Stimulated activated CD4-positive, alpha-beta T cell treated with anti-CD3 and anti-CD28 coated beads, Interleukin-1b, Interleukin-23, amount 100 ng/mL, for 24 hours (primary cell): ENCODE measurements around the gene ANKMY1.

Source experiments
- DNase-seq, 4 experiments: peaks; one replicate each; pipeline ENCODE4 v3.0.0-alpha.2; 2020; ENCODE audit warnings: low read depth in 4 of 4, low spot score in 1 of 4

ANKMY1 gene

DNA sequence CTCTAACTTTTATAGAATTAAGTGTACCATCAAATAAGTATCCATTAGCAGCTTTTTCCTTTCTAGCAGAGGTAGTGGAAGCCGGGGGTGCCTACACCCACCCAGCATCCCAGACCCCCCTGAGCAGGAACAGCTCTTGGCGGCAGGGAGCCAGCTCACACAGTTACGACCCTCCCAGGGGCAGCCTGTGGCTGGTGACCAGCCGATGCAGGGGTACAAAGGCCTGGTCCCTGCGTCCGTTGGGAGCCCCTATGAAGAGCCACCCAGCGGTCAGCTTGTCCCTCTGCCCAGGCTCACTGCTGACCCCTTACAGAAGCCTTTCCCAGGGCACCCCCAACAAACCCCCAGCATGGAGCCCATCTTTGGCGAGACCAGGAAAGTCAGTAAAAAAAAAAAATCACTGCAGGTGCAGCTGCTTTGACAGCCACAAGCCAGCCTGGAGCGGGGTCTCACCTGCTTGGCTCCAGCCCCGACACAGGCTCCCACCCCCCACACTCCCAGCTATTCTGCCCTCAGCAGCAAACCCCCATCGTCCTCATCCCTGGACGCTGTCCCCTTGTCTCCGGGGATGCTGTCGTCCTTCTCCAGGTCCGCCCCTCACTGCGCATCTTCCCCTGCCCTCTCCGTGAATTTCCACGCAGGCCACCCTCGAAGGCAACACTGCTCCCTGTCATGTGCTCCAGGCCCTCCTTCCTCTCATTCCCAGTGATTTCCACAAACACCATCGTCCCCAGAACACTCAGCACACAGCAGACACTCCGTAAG, 79.3 kb downstream of the ANKMY1 start:
- DNase-seq = no peak

DNA sequence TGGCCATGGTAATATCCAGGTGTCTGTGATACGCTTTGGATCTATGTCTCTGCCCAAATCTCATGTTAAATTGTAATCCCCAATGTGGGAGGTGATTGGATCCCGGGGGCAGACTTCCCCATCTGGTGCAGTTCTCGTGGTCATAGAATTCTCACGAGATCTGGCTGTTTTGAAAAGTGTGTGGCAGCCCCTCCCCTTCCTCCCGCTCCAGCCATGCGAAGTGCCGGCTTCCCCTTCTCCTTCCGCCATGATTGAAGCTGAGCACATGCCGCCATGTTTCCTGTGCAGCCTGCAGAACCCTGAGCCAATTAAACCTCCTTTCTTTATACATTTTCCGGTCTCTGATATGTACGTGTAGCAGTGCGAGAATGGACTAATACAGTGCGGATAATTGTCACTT, 79.9 kb downstream of the ANKMY1 start:
- no peak for DNase-seq

DNA sequence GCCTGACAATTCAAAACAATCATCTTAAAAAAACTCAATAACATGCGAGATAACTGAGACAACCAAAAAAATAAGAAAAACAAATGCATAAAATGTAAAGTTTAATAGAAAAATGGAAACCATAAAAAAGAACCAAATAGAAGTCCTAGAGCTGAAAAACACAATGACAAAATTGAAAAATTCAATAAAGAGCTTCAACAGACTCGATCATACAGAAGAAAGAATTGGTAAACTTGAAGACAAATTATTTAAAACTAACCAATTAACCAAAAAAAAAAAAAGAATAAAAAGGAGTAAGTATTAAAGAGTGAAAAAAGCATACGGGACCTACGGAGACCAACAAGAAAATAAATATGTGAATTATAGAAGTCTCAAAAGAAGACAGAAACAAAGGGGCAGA, 84.6 kb downstream of the ANKMY1 start:
- no peak for DNase-seq

DNA sequence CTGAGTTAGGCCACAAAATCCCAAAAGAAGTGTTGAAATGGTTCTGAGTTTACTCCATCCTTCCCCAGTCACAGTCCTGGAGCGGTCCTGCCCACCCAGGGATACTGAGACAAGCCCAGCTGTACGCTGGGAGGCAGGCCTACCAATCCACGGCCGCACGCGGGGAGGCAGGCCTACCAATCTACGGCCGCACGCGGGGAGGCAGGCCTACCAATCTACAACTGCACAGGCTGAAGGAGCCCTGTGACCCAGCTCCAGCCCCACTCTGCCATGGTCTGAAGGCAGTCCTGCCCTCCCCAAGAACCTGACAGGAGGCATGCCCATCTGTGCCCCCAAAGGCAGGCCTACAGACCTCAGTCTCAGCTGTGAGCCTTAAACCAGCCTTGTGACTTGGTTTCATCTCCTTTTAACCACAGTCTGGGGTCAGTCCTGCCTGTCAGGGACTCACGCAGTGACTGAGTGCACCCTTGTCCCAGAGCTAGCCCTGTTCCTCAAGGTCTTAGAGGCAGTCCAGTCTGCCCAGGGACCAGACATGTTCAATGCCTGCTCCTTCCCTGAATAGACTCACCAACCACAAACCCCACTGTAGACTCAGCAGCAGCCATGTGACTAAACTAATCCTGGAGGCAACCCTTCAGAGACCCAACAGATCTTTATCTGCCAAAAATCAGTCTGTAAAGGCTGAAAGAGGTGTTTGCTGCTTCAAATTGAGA, 85.6 kb downstream of the ANKMY1 start:
- DNase-seq = no peak

DNA sequence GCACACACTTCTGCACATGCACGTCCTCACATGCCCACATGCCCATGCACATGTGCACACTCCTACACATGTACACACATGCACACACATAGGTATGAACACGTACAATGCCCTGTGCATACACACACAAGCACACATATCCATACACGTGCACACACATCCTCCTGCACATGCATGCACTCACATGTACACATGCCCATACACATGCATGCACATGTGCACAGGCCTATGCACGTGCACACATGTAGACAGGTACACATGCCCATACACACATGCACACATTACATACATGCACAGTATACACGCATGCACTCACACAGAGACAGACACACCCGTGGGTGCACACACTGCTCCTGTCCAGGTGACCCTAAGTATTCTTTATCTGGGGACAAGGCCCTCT, 88.0 kb downstream of the ANKMY1 start:
- no peak for DNase-seq

DNA sequence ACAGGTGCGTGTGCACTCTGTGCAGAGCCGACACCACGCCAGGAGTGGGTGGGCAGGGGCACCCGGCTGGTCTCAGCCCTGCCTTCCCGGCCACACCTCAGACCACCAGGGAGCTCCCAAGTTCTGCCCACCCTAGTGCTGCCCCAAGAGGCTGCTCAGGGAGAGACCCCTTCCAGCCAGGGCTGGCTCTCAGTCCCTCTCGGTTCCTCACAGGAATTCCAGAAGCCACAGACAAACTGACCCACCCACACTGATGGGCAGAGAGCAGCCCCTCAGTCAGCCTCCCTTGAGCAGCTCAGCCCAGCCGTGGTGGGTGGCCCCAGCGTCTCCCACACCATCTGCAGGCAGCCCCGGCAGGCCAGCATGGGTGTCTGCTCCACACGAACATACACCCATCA, 88.5 kb downstream of the ANKMY1 start:
- DNase-seq = no peak

DNA sequence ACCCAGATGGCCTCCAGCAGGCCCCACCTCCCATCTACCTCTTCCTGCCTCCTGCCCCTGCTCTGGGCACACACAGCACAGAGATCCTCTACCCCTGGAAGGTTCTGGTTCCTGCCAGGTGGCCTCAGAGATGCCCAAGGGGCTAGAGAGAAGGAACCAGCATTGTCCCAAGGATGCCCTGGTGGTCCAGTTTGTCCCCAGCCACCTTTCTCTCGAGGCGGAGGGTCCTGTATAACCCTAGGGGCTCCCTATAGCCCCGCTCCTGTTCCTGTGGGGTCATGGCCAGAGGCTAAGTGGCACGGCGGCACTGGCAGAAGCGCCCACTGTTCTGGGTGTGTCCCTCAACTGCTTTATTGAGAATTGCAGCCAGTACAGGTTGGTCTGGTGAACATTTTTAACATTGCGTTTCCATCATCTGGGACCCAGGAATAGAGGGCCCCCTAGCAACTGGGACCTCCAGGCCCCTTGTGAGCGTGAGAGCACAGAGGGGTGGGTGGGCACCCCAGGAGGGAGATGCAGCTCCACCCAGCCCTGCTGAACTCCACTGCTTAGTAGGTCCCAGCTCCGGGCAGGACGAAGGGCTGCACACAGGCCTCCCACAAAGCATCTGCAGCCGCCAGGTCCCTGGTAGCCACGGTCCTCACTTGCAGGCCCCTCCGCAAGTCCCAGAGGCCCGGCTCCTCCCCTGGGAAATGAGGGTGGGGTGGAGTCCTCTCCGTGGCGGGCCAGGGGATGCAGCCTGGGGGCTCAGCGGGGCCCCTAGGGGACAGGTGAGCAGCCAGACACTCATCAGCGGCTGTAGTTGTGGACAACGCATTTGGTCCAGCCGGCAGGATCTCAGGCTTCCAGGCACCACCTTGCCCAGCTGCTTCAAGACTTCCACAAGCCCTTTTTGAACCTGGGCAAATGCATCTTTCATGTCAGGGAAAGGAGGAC, 89.2 kb downstream of the ANKMY1 start:
- no peak for DNase-seq

DNA sequence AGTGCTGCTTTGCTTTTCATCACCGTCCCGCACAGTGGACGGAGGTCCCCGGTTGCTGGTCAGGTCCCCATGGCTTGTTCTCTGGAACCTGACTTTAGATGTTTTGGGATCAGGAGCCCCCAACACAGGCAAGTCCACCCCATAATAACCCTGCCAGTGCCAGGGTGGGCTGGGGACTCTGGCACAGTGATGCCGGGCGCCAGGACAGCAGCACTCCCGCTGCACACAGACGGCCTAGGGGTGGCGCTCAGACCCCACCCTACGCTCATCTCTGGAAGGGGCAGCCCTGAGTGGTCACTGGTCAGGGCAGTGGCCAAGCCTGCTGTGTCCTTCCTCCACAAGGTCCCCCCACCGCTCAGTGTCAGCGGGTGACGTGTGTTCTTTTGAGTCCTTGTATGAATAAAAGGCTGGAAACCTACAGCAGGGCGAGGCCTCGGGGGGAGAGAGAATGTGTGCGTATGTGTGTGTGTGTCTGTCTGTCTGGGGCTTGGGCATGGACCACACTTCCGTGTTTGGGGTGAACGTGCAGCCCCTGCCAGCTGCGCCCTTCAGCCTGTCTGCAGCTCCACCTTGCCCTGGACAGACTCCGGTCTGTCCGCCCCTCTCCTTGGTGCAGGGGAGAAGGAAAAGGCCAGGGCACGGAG, 90.0 kb downstream of the ANKMY1 start:
- no peak for DNase-seq

DNA sequence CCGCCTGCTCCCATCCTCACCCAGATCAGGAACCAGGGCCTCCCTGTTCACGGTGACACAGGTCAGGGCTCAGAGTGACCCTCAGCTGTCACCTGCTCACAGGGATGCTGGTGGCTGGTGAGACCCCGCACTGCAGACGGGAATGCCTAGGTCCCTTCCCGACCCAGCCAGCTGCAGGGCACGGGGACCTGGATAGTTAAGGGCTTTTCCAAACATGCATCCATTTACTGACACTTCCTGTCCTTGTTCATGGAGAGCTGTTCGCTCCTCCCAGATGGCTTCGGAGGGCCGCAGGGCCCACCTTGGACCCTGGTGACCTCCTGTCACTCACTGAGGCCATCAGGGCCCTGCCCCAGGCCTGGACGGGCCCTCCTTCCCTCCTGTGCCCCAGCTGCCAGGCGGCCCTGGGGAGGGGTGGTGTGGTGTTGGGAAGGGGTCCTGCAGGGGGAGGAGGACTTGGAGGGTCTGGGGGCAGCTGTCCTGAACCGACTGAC, 90.6 kb downstream of the ANKMY1 start:
- DNase-seq = no peak

DNA sequence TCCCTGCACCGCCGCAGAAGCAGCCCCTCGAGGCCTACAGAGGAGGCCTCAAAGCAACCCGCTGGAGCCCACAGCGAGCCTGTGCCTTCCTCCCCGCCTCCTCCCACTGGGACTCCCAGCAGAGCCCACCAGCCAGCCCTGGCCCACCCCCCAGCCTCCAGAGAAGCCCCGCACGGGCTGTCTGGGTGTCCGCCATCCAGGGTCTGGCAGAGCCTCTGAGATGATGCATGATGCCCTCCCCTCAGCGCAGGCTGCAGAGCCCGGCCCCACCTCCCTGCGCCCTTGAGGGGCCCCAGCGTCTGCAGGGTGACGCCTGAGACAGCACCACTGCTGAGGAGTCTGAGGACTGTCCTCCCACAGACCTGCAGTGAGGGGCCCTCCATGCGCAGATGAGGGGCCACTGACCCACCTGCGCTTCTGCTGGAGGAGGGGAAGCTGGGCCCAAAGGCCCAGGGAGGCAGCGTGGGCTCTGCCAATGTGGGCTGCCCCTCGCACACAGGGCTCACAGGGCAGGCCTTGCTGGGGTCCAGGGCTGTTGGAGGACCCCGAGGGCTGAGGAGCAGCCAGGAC, 91.1 kb downstream of the ANKMY1 start:
- no peak for DNase-seq

DNA sequence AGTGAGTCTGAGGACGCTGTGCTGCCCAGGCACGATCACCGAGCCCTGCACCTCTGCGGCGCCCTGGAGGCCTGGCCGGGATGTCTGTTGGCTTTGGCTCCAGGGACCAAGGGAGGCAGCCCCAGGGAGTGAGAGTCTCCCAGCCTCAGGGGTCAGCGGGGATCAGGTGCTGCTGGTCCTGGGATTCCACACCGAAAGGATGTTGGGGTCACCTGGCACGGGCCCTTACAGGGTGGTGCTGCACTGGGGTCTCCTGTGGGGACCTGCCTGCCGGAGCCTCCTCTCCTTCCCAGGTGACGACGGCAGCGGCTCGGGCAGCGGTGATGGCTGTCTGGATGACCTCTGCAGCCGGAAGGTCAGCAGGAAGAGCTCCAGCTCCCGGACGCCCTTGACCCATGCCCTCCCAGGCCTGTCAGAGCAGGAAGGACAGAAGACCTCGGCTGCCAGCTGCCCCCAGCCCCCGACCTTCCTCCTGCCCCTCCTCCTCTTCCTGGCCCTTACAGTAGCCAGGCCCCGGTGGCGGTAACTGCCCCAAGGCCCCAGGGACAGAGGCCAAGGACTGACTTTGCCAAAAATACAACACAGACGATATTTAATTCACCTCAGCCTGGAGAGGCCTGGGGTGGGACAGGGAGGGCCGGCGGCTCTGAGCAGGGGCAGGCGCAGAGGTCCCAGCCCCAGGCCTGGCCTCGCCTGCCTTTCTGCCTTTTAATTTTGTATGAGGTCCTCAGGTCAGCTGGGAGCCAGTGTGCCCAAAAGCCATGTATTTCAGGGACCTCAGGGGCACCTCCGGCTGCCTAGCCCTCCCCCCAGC, 91.8 kb downstream of the ANKMY1 start:
- no peak for DNase-seq

DNA sequence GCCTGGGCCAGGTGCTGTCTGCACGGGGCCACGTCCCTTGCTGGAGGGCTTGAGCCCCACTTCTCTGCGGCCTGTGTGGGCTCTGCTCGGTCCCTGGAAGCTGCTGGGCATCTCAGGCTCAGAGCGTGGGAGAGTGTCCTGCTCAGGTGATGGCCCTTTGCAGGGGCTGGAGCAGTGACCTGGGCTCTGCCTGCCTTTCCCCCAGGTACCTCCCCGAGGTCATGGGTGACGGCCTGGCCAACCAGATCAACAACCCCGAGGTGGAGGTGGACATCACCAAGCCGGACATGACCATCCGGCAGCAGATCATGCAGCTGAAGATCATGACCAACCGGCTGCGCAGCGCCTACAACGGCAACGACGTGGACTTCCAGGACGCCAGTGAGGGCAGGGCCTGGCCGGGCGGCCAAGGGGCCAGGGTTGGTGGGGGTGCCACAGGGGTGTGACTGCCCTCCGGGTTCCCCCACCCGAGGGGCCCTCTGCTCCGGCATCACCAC, 92.5 kb downstream of the ANKMY1 start:
- no peak for DNase-seq

DNA sequence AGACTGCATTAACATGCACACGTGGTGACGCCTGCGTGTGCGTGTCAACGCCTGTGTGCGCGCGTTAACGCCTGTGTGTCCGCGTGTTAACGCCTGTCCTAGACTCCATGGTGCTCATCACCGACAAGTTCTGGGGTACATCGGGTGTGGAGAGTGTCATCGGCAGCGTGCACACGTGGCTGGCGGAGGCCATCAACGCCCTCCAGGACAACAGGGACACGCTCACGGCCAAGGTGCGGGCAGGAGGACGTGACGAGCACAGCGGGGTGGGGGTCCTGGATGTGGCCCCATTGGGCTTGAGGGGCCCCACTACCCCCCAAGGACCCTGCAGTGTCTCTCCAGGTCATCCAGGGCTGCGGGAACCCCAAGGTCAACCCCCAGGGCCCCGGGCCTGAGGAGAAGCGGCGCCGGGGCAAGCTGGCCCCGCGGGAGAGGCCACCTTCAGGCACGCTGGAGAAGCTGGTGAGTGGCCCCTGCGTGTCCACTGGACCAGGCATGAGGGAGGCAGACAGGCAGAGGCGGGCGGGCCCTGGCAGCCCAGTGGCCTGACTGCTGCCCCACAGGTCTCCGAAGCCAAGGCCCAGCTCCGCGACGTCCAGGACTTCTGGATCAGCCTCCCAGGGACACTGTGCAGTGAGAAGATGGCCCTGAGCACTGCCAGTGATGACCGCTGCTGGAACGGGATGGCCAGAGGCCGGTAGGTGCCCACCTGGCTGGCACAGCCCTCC, 93.1 kb downstream of the ANKMY1 start:
- no peak for DNase-seq

DNA sequence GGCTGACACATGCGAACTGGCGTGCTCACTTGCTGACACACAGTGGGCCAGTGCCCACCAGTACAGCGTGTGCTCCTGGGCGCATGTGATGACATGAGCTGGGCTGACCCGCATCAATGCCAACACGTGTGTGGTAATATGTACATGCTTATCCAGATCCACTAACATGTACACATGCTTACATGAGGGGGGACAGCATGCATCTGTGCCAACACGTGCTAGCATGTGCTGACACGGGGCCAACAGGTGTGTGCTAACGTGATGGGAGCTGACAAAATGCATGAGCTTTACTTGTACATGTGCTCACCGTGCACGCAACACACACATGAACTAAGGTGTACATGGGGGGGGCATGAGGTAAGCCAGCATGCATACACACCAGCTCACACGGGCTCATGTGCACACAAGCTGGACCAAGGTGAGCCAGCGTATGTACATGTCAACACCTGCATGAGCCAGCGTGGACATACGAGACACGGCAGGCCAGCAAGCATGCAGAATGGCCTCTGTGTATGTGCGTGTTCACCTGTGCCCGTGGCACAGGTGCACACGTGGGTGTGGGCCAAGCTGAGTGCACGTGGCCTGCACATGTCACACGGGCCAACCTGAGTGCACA, 93.8 kb downstream of the ANKMY1 start:
- DNase-seq = no peak

DNA sequence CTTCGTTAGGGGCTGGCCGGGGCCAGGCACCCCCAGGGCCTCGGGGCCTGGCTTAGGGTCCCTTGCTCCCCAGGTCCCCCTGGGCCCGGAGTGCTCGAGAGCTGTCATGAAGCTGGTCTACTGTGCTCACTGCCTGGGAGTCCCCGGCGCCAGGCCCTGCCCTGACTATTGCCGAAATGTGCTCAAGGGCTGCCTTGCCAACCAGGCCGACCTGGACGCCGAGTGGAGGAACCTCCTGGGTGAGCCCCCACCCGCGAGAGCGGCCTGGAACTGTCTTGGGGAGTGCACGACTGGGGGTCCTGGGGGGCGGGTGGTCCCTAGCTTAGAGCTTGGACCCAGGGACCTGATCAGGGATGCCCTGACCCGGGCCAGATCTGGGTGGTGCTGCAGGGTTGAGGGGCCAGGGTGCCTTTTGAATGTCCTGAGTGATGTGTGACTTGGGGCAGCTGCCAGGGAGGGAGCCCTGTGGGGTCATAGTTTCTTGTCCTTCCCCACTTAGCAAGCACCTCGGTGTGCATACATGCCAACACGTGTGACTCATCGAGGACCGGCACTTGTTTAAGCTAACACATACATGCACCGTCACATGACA, 94.4 kb downstream of the ANKMY1 start:
- no peak for DNase-seq

DNA sequence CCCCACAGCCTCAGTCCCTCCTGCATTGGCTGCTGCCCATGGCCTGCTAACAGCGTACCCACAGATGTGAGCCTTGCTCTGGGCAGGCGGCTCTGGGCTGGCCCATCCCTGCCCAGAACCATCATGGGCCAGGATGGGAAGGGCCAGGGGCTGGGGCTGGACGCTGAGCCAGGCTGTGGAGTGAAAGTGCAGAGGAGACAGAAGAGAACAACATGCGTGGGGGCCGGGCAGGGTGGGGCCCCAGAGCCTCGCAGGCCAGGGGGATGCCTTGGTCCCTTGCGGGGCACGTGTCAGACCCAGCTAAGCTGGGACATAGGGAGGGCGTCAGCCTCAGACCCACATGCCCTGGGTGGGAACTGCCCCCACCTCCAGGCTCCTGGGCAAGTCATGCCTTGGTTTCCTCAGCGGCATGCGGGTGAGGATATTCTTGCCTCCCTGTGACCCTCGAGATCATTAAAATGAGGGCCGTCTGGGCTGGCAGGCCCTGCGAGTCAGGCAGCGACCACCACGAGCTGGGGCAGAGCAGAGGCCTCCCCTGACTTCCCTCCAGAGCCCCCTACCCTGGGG, 95.0 kb downstream of the ANKMY1 start:
- no peak for DNase-seq

DNA sequence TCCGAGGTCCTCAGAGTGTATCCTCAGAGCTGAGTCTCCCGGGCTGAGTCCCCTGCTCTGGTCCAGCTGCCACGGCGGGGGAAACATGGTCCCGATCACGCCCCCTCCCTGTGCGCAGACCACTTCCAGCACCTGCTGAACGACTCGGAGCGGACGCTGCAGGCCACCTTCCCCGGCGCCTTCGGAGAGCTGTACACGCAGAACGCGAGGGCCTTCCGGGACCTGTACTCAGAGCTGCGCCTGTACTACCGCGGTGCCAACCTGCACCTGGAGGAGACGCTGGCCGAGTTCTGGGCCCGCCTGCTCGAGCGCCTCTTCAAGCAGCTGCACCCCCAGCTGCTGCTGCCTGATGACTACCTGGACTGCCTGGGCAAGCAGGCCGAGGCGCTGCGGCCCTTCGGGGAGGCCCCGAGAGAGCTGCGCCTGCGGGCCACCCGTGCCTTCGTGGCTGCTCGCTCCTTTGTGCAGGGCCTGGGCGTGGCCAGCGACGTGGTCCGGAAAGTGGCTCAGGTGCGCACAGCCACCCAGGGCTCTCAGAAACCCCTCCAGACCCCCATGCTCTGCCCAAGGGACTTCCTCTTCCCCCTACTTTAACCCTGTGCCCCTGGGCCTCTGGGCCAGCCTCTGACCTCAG, 95.6 kb downstream of the ANKMY1 start:
- no peak for DNase-seq
